ENCODE measurements around the gene CFAP46.

Gene CFAP46

GRCh38 chr10:132912225-132912712, 30.1 kb downstream of the CFAP46 start:
- no peak for TF ChIP-seq CTCF (IDR thresholded peaks at IDR 0.05)

GRCh38 chr10:132911786-132912097, 30.6 kb downstream of the CFAP46 start:
- no peaks in the 10 kb centered on the region for H3K4me1 ChIP-seq
- H3K27me3 ChIP-seq: peaks cover 0 to 50% of the 10 kb centered on the region in 2 donors
- H3K4me3 ChIP-seq: no peak overlapping the region
- H3K9me3 ChIP-seq: no peaks in the 10 kb centered on the region
- peak in 1 of 2 donors; percentile 24 for DNase-seq
- no peaks in the 10 kb centered on the region for H3K36me3 ChIP-seq
- no peak overlapping the region for H3K27ac ChIP-seq
- intact Hi-C loops (cut with DNase I; ENCODE audit: low total_unique reads): no loop called here
- no peak for TF ChIP-seq CTCF (IDR thresholded peaks at IDR 0.05)

More at GRCh38 chr10:132912225-132912712, 30.1 kb downstream of the CFAP46 start:
- DNase-seq: no peak
- H3K9me3 ChIP-seq: no peaks in the 10 kb centered on the region
- H3K4me1 ChIP-seq: no peaks in the 10 kb centered on the region
- no peaks in the 10 kb centered on the region for H3K36me3 ChIP-seq
- H3K27me3 ChIP-seq: peaks cover 0 to 53% of the 10 kb centered on the region in 2 donors
- H3K27ac ChIP-seq: no peak overlapping the region
- intact Hi-C loops (cut with DNase I; ENCODE audit: low total_unique reads): no loop called here
- no peak overlapping the region for H3K4me3 ChIP-seq

GRCh38 chr10:132910901-132911785, 31.2 kb downstream of the CFAP46 start:
- peak in 1 of 2 donors; percentile 51 for DNase-seq
- H3K27me3 ChIP-seq: peaks cover 0 to 46% of the 10 kb centered on the region in 2 donors
- H3K27ac ChIP-seq: no peak overlapping the region
- H3K4me3 ChIP-seq: no peak overlapping the region
- H3K36me3 ChIP-seq: no peaks in the 10 kb centered on the region
- no peaks in the 10 kb centered on the region for H3K4me1 ChIP-seq
- no peak for TF ChIP-seq CTCF (IDR thresholded peaks at IDR 0.05)
- intact Hi-C loops (cut with DNase I; ENCODE audit: low total_unique reads): no loop called here
- peaks cover 0 to 2% (median 0%) of the 10 kb centered on the region in 3 donors for H3K9me3 ChIP-seq

- DNase-seq: peak; percentile 12 to 59
- Histone ChIP-seq H3K4me1 (no peaks in the 10 kb centered on the region), H3K36me3 (no peaks in the 10 kb centered on the region), H3K4me3 (no peak overlapping the region), H3K27me3 (peaks cover 0 to 47% of the 10 kb centered on the region in 2 donors), H3K9me3 (peaks cover 0 to 10% (median 7%) of the 10 kb centered on the region in 3 donors), H3K27ac (no peak overlapping the region)
- intact Hi-C loops (cut with DNase I; ENCODE audit: low total_unique reads): no loop called here
- TF ChIP-seq CTCF (IDR thresholded peaks at IDR 0.05): no peak
Measured at GRCh38 chr10:132910186-132910880, 32.0 kb downstream of the CFAP46 start.

GRCh38 chr10:132909491-132910071, 32.8 kb downstream of the CFAP46 start:
- peaks cover 0 to 40% of the 10 kb centered on the region in 2 donors for H3K27me3 ChIP-seq
- no peak overlapping the region for H3K27ac ChIP-seq
- no peaks in the 10 kb centered on the region for H3K36me3 ChIP-seq
- no peak overlapping the region for H3K4me3 ChIP-seq
- intact Hi-C loops (cut with DNase I; ENCODE audit: low total_unique reads): no loop called here
- no peaks in the 10 kb centered on the region for H3K4me1 ChIP-seq
- no peak for TF ChIP-seq CTCF (IDR thresholded peaks at IDR 0.05)
- peaks cover 0 to 16% (median 13%) of the 10 kb centered on the region in 3 donors for H3K9me3 ChIP-seq
- DNase-seq: peak in 1 of 2 donors; percentile 17

Measured in tibial artery (tissue), 4 donors.